ENCODE measurements around the gene SETD6.

The SETD6 gene

GRCh38 chr16:58530179-58530578 lies 14.9 kb downstream of the SETD6 start:
- no peak for TF ChIP-seq CTCF (IDR thresholded peaks at IDR 0.05; ENCODE audit: low read depth, low read length, missing control alignments)
- H3K4me3 ChIP-seq (ENCODE audit: low read depth, low read length) = no peak overlapping the region
- H3K36me3 ChIP-seq (replicated peaks) = peaks cover 76% of the 10 kb centered on the region
- DNase-seq = no peak
- in situ Hi-C loops (cut with HindIII; ENCODE audit: low pct_ligation_motif_present, low sequenced_read_pairs) = no loop called here
- no peak overlapping the region for H3K27ac ChIP-seq
- no peaks in the 10 kb centered on the region for H3K27me3 ChIP-seq (replicated peaks)

- in situ Hi-C loops (cut with HindIII; ENCODE audit: low pct_ligation_motif_present, low sequenced_read_pairs) = no loop called here
- no peak for TF ChIP-seq CTCF (IDR thresholded peaks at IDR 0.05; ENCODE audit: low read depth, low read length, missing control alignments)
- Histone ChIP-seq H3K27me3 (replicated peaks) (no peaks in the 10 kb centered on the region), H3K4me3 (ENCODE audit: low read depth, low read length) (no peak overlapping the region), H3K36me3 (replicated peaks) (peaks cover 80% of the 10 kb centered on the region), H3K27ac (no peak overlapping the region)
- DNase-seq = no peak
These were observed 17.1 kb downstream of the SETD6 start for GRCh38 chr16:58532414-58532813.

GRCh38 chr16:58533751-58534470 lies 18.6 kb downstream of the SETD6 start:
- in situ Hi-C loops (cut with HindIII; ENCODE audit: low pct_ligation_motif_present, low sequenced_read_pairs) = no loop called here

GRCh38 chr16:58535100-58535499 lies 19.8 kb downstream of the SETD6 start:
- no peak overlapping the region for H3K4me3 ChIP-seq (ENCODE audit: low read depth, low read length)
- no peak overlapping the region for H3K27ac ChIP-seq
- no peak for DNase-seq
- no peak for TF ChIP-seq CTCF (IDR thresholded peaks at IDR 0.05; ENCODE audit: low read depth, low read length, missing control alignments)
- peaks cover 88% of the 10 kb centered on the region for H3K36me3 ChIP-seq (replicated peaks)
- in situ Hi-C loops (cut with HindIII; ENCODE audit: low pct_ligation_motif_present, low sequenced_read_pairs) = no loop called here
- no peaks in the 10 kb centered on the region for H3K27me3 ChIP-seq (replicated peaks)

More at GRCh38 chr16:58533751-58534470, 18.6 kb downstream of the SETD6 start:
- Histone ChIP-seq H3K27ac (no peak overlapping the region), H3K36me3 (replicated peaks) (peaks cover 83% of the 10 kb centered on the region), H3K27me3 (replicated peaks) (no peaks in the 10 kb centered on the region), H3K4me3 (ENCODE audit: low read depth, low read length) (no peak overlapping the region)
- no peak for DNase-seq
- TF ChIP-seq CTCF (IDR thresholded peaks at IDR 0.05; ENCODE audit: low read depth, low read length, missing control alignments) = no peak

- in situ Hi-C loops (cut with HindIII; ENCODE audit: low pct_ligation_motif_present, low sequenced_read_pairs) = no loop called here
- no peak for TF ChIP-seq CTCF (IDR thresholded peaks at IDR 0.05; ENCODE audit: low read depth, low read length, missing control alignments)
- no peak for DNase-seq
- peaks cover 90% of the 10 kb centered on the region for H3K36me3 ChIP-seq (replicated peaks)
- H3K27ac ChIP-seq = no peak overlapping the region
- H3K4me3 ChIP-seq (ENCODE audit: low read depth, low read length) = no peak overlapping the region
- no peaks in the 10 kb centered on the region for H3K27me3 ChIP-seq (replicated peaks)
These were observed 21.0 kb downstream of the SETD6 start for GRCh38 chr16:58536278-58536677.
